GM23338 (cell line): ENCODE measurements around the gene DNAJC1. TPM values are rescaled to one million over a fixed set of nuclear protein-coding genes. Genes with fewer than 3 reads are reported as not detected.
A peak's percentile ranks its signal among the peaks of the same experiment; 100 is the strongest.

Experiments
- ATAC-seq: fragments of 200-7000 bp; cut with Tn5 transposase; 3 replicates; pipeline ENCODE4 v1.9.1; 2020
- DNase-seq: peaks from one replicate; pipeline ENCODE4 v3.0.0-alpha.2; 2015; ENCODE audit warnings: low spot score
- H2AFZ ChIP-seq: fragments of 200-600 bp; sonication (generic); 2 replicates; pipeline ENCODE4 v1.8.0; 2016; ENCODE audit warnings: antibody characterized with exemption, mild to moderate bottlenecking, moderate library complexity
- H3F3A ChIP-seq: fragments of 200-600 bp; sonication (generic); replicated peaks from 2 replicates; pipeline ENCODE4 v1.8.0; 2017; ENCODE audit warnings: antibody characterized with exemption, mixed run types, low read depth
- H3K27ac ChIP-seq: fragments of 200-600 bp; sonication (generic); 2 replicates; pipeline ENCODE4 v1.6.1; 2016; ENCODE audit warnings: low read depth
- H3K27me3 ChIP-seq: fragments of 200-600 bp; sonication (generic); 2 replicates; pipeline ENCODE4 v1.8.0; 2016; ENCODE audit warnings: mild to moderate bottlenecking, mixed run types, moderate library complexity; ENCODE audit not compliant: insufficient read depth
- H3K36me3 ChIP-seq: fragments of 200-600 bp; sonication (generic); 2 replicates; pipeline ENCODE4 v1.8.0; 2016; ENCODE audit warnings: mild to moderate bottlenecking; ENCODE audit not compliant: insufficient read depth
- H3K4me1 ChIP-seq: fragments of 200-600 bp; sonication (generic); 2 replicates; pipeline ENCODE4 v1.8.0; 2016; ENCODE audit warnings: mild to moderate bottlenecking, moderate library complexity; ENCODE audit not compliant: insufficient read depth
- H3K4me2 ChIP-seq: fragments of 200-600 bp; sonication (generic); 2 replicates; pipeline ENCODE4 v1.7.1; 2017; ENCODE audit warnings: mixed run types
- H3K4me3 ChIP-seq: fragments of 200-600 bp; sonication (generic); 2 replicates; pipeline ENCODE4 v1.6.1; 2016; ENCODE audit warnings: mixed run types
- H3K79me2 ChIP-seq: fragments of 200-600 bp; sonication (generic); replicated peaks from 2 replicates; pipeline ENCODE4 v1.8.0; 2017; ENCODE audit warnings: mild to moderate bottlenecking; ENCODE audit not compliant: insufficient read depth
- H3K9me2 ChIP-seq: fragments of 200-600 bp; sonication (generic); 2 replicates; pipeline ENCODE4 v1.8.0; 2017; ENCODE audit not compliant: insufficient read depth
- H4K20me1 ChIP-seq: fragments of 200-600 bp; sonication (generic); replicated peaks from 2 replicates; pipeline ENCODE4 v1.8.0; 2017; ENCODE audit warnings: mild to moderate bottlenecking; ENCODE audit not compliant: insufficient read depth
- H3K27ac Mint-ChIP-seq: 2 replicates; pipeline ENCODE4 v1.8.0; 2020; ENCODE audit warnings: inconsistent platforms, mild to moderate bottlenecking, moderate library complexity, mixed read lengths
- H3K27me3 Mint-ChIP-seq: 3 replicates; pipeline ENCODE4 v1.8.0; 2022; ENCODE audit warnings: low read depth, mild to moderate bottlenecking, moderate library complexity, mixed read lengths, inconsistent platforms; ENCODE audit not compliant: insufficient read depth, poor library complexity
- H3K36me3 Mint-ChIP-seq: 3 replicates; pipeline ENCODE4 v1.8.0; 2021; ENCODE audit warnings: low read depth, mild to moderate bottlenecking, inconsistent platforms, moderate library complexity, mixed read lengths
- H3K4me1 Mint-ChIP-seq: 3 replicates; pipeline ENCODE4 v1.8.0; 2020; ENCODE audit warnings: mild to moderate bottlenecking, inconsistent platforms, mixed read lengths
- H3K4me3 Mint-ChIP-seq: 3 replicates; pipeline ENCODE4 v1.8.0; 2021; ENCODE audit warnings: moderate library complexity, mild to moderate bottlenecking, inconsistent platforms, mixed read lengths
- H3K9me3 Mint-ChIP-seq: 3 replicates; pipeline ENCODE4 v1.8.0; 2020; ENCODE audit warnings: moderate library complexity, mild to moderate bottlenecking, inconsistent platforms, mixed read lengths
- CREB1 ChIP-seq: fragments of 250-450 bp; sonication (Bioruptor Pico); IDR thresholded peaks from 2 replicates; pipeline ENCODE4 v1.5.0; 2020; ENCODE audit warnings: low read depth, mild to moderate bottlenecking, moderate library complexity
- EZH2 ChIP-seq: fragments of 200-600 bp; sonication (generic); IDR thresholded peaks from one replicate; pipeline ENCODE4 v1.8.0; 2017; ENCODE audit warnings: antibody characterized with exemption, mild to moderate bottlenecking, low read depth; ENCODE audit not compliant: unreplicated experiment
- EZH2phosphoT487 ChIP-seq: fragments of 200-600 bp; sonication (generic); IDR thresholded peaks from one replicate; pipeline ENCODE4 v1.8.1; 2018; ENCODE audit warnings: antibody characterized with exemption; ENCODE audit not compliant: unreplicated experiment
- JUNB ChIP-seq: IDR thresholded peaks from one replicate; pipeline ENCODE4 v1.6.1; 2016; ENCODE audit warnings: antibody characterized with exemption; ENCODE audit not compliant: unreplicated experiment
- NANOG ChIP-seq: IDR thresholded peaks from 2 replicates; pipeline ENCODE4 v1.6.1; 2016; ENCODE audit warnings: antibody characterized with exemption, borderline replicate concordance
- POLR2AphosphoS5 ChIP-seq: IDR thresholded peaks from 2 replicates; pipeline ENCODE4 v1.6.1; 2016; ENCODE audit warnings: antibody characterized with exemption, low read depth
- STAT1 ChIP-seq: IDR thresholded peaks from one replicate; pipeline ENCODE4 v1.6.1; 2016; ENCODE audit warnings: antibody characterized with exemption; ENCODE audit not compliant: unreplicated experiment
- ZNF114 ChIP-seq: fragments of 250-450 bp; sonication (Bioruptor Pico); IDR thresholded peaks from 2 replicates; pipeline ENCODE4 v1.5.0; 2020; ENCODE audit warnings: mild to moderate bottlenecking, moderate library complexity
- ZNF331 ChIP-seq: fragments of 250-450 bp; sonication (Bioruptor Pico); IDR thresholded peaks from 2 replicates; pipeline ENCODE4 v1.5.0; 2020; ENCODE audit warnings: low read depth, mild to moderate bottlenecking, moderate library complexity
- polyA plus RNA-seq: library from polyadenylated mRNA; unstranded; fragments of >200 nt; fragmentation: Nextera tagmentation; extraction: Ambion mirVana; gene quantifications from 2 replicates; pipeline ENCODE4 v1.2.1, GENCODE V29; 2016
- total RNA-seq: library from RNA; depleted of rRNA; stranded (reverse); fragments of >200 nt; shearing (Covaris generic); gene quantifications from 2 replicates; pipeline ENCODE4 v1.2.3, GENCODE V29; 2014
- TF ChIP-seq, protein P1 (sequence below): fragments of 250-450 bp; sonication (Bioruptor Pico); IDR thresholded peaks from 2 replicates; pipeline ENCODE4 v1.5.0; 2020; ENCODE audit warnings: mild to moderate bottlenecking, moderate library complexity
- TF ChIP-seq, protein P2 (sequence below): IDR thresholded peaks from 2 replicates; pipeline ENCODE4 v1.6.1; 2016; ENCODE audit warnings: antibody characterized with exemption
- TF ChIP-seq, protein P3 (sequence below), 2 experiments: fragments of 200-600 bp in 1 of 2; sonication (generic) in 1 of 2; conservative IDR thresholded peaks; 2 replicates each; pipeline versions ENCODE4 v1.5.1 to v1.6.1; 2016 to 2017; ENCODE audit warnings: antibody characterized with exemption in 2 of 2, low read depth in 2 of 2, mild to moderate bottlenecking in 2 of 2, moderate library complexity in 1 of 2
- TF ChIP-seq, protein P4 (sequence below): IDR thresholded peaks from one replicate; pipeline ENCODE4 v1.6.1; 2018; ENCODE audit warnings: antibody characterized with exemption; ENCODE audit not compliant: unreplicated experiment

DNAJC1 gene
- total and polyA plus RNA-seq, 2 experiments from 2014 or later = 38.6 to 45.3 TPM

DNA sequence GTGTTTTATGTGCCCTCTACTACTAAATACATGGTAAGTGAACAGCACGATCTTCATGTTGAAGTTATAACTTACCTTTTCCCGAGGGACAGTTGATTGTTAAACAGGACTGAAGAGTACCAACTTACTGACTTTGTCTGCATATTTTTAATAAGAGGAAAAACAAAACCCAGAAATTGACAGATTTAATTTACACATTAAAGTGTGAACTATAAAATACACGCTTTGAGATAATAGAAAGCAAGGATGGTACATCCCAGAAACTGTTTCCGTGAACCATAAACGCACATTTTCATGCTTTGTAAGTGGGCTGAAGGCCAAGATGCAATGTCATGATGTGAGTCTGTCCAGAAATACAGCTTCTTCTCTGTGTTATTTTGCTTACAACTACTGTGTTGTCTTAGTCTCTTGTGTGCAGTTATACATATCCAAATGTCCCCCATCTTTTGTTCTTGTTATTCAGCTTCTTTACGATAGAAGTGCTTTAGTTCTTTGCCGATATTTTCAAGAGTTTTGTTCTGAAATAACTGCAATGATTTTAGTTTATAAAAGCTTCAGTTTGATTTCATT lies 279.4 kb downstream of the DNAJC1 start:
- H4K20me1 ChIP-seq = no peaks in the 10 kb centered on the region
- no peak overlapping the region for H3K4me3 Mint-ChIP-seq
- H2AFZ ChIP-seq = no peak overlapping the region
- peak overlapping the region; percentile 60 for H3K27ac Mint-ChIP-seq
- no peaks in the 10 kb centered on the region for H3K9me2 ChIP-seq
- H3K4me1 Mint-ChIP-seq = peaks cover 49% of the 10 kb centered on the region
- H3K4me1 ChIP-seq = peaks cover 39% of the 10 kb centered on the region
- H3K27me3 ChIP-seq = no peaks in the 10 kb centered on the region
- peaks cover 21% of the 10 kb centered on the region; the same call in 2 of the 3 replicates for H3K36me3 Mint-ChIP-seq
- no peak for ATAC-seq
- no peak for DNase-seq
- H3K4me2 ChIP-seq = no peak overlapping the region
- H3K27me3 Mint-ChIP-seq = no peaks in the 10 kb centered on the region
- TF ChIP-seq ZNF114 (no peak), EZH2 (no peak), POLR2AphosphoS5 (no peak), JUNB (no peak), EZH2phosphoT487 (no peak), ZNF331 (no peak), STAT1 (no peak), CREB1 (CRISPR knock-in tag) (no peak), NANOG (no peak)
- TF ChIP-seq, protein P1, sequence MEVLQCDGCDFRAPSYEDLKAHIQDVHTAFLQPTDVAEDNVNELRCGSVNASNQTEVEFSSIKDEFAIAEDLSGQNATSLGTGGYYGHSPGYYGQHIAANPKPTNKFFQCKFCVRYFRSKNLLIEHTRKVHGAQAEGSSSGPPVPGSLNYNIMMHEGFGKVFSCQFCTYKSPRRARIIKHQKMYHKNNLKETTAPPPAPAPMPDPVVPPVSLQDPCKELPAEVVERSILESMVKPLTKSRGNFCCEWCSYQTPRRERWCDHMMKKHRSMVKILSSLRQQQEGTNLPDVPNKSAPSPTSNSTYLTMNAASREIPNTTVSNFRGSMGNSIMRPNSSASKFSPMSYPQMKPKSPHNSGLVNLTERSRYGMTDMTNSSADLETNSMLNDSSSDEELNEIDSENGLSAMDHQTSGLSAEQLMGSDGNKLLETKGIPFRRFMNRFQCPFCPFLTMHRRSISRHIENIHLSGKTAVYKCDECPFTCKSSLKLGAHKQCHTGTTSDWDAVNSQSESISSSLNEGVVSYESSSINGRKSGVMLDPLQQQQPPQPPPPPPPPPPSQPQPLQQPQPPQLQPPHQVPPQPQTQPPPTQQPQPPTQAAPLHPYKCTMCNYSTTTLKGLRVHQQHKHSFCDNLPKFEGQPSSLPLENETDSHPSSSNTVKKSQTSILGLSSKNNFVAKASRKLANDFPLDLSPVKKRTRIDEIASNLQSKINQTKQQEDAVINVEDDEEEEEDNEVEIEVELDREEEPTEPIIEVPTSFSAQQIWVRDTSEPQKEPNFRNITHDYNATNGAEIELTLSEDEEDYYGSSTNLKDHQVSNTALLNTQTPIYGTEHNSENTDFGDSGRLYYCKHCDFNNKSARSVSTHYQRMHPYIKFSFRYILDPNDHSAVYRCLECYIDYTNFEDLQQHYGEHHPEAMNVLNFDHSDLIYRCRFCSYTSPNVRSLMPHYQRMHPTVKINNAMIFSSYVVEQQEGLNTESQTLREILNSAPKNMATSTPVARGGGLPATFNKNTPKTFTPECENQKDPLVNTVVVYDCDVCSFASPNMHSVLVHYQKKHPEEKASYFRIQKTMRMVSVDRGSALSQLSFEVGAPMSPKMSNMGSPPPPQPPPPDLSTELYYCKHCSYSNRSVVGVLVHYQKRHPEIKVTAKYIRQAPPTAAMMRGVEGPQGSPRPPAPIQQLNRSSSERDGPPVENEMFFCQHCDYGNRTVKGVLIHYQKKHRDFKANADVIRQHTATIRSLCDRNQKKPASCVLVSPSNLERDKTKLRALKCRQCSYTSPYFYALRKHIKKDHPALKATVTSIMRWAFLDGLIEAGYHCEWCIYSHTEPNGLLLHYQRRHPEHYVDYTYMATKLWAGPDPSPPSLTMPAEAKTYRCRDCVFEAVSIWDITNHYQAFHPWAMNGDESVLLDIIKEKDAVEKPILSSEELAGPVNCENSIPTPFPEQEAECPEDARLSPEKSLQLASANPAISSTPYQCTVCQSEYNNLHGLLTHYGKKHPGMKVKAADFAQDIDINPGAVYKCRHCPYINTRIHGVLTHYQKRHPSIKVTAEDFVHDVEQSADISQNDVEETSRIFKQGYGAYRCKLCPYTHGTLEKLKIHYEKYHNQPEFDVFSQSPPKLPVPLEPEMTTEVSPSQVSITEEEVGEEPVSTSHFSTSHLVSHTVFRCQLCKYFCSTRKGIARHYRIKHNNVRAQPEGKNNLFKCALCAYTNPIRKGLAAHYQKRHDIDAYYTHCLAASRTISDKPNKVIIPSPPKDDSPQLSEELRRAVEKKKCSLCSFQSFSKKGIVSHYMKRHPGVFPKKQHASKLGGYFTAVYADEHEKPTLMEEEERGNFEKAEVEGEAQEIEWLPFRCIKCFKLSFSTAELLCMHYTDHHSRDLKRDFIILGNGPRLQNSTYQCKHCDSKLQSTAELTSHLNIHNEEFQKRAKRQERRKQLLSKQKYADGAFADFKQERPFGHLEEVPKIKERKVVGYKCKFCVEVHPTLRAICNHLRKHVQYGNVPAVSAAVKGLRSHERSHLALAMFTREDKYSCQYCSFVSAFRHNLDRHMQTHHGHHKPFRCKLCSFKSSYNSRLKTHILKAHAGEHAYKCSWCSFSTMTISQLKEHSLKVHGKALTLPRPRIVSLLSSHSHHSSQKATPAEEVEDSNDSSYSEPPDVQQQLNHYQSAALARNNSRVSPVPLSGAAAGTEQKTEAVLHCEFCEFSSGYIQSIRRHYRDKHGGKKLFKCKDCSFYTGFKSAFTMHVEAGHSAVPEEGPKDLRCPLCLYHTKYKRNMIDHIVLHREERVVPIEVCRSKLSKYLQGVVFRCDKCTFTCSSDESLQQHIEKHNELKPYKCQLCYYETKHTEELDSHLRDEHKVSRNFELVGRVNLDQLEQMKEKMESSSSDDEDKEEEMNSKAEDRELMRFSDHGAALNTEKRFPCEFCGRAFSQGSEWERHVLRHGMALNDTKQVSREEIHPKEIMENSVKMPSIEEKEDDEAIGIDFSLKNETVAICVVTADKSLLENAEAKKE = no peak
- TF ChIP-seq, protein P2, sequence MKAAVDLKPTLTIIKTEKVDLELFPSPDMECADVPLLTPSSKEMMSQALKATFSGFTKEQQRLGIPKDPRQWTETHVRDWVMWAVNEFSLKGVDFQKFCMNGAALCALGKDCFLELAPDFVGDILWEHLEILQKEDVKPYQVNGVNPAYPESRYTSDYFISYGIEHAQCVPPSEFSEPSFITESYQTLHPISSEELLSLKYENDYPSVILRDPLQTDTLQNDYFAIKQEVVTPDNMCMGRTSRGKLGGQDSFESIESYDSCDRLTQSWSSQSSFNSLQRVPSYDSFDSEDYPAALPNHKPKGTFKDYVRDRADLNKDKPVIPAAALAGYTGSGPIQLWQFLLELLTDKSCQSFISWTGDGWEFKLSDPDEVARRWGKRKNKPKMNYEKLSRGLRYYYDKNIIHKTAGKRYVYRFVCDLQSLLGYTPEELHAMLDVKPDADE = no peak
- TF ChIP-seq, protein P3, sequence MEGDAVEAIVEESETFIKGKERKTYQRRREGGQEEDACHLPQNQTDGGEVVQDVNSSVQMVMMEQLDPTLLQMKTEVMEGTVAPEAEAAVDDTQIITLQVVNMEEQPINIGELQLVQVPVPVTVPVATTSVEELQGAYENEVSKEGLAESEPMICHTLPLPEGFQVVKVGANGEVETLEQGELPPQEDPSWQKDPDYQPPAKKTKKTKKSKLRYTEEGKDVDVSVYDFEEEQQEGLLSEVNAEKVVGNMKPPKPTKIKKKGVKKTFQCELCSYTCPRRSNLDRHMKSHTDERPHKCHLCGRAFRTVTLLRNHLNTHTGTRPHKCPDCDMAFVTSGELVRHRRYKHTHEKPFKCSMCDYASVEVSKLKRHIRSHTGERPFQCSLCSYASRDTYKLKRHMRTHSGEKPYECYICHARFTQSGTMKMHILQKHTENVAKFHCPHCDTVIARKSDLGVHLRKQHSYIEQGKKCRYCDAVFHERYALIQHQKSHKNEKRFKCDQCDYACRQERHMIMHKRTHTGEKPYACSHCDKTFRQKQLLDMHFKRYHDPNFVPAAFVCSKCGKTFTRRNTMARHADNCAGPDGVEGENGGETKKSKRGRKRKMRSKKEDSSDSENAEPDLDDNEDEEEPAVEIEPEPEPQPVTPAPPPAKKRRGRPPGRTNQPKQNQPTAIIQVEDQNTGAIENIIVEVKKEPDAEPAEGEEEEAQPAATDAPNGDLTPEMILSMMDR (conservative IDR thresholded peaks at IDR 0.05; ENCODE audit: low read depth in 2 of 2) = no peak
- TF ChIP-seq, protein P4, sequence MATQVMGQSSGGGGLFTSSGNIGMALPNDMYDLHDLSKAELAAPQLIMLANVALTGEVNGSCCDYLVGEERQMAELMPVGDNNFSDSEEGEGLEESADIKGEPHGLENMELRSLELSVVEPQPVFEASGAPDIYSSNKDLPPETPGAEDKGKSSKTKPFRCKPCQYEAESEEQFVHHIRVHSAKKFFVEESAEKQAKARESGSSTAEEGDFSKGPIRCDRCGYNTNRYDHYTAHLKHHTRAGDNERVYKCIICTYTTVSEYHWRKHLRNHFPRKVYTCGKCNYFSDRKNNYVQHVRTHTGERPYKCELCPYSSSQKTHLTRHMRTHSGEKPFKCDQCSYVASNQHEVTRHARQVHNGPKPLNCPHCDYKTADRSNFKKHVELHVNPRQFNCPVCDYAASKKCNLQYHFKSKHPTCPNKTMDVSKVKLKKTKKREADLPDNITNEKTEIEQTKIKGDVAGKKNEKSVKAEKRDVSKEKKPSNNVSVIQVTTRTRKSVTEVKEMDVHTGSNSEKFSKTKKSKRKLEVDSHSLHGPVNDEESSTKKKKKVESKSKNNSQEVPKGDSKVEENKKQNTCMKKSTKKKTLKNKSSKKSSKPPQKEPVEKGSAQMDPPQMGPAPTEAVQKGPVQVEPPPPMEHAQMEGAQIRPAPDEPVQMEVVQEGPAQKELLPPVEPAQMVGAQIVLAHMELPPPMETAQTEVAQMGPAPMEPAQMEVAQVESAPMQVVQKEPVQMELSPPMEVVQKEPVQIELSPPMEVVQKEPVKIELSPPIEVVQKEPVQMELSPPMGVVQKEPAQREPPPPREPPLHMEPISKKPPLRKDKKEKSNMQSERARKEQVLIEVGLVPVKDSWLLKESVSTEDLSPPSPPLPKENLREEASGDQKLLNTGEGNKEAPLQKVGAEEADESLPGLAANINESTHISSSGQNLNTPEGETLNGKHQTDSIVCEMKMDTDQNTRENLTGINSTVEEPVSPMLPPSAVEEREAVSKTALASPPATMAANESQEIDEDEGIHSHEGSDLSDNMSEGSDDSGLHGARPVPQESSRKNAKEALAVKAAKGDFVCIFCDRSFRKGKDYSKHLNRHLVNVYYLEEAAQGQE = no peak
- H3F3A ChIP-seq = no peaks in the 10 kb centered on the region
- no peaks in the 10 kb centered on the region for H3K9me3 Mint-ChIP-seq
- no peak overlapping the region for H3K4me3 ChIP-seq
- H3K27ac ChIP-seq = peak overlapping the region; percentile 58
- H3K36me3 ChIP-seq = no peaks in the 10 kb centered on the region; the same call in 1 of the 2 replicates
- no peaks in the 10 kb centered on the region for H3K79me2 ChIP-seq
